D341Med (cell line): ENCODE data around the gene RNF208.
A peak's percentile ranks its signal among the peaks of the same experiment; 100 is the strongest.
"Not testable (repeated sequence)": the region's sequence is repeated elsewhere in the genome, so short reads cannot be mapped to it uniquely, and the experiment has no call there.

Experiments
- DNase-seq: peaks from one replicate; pipeline ENCODE4 v3.0.0; 2012; ENCODE audit warnings: low spot score

Gene RNF208, protein sequence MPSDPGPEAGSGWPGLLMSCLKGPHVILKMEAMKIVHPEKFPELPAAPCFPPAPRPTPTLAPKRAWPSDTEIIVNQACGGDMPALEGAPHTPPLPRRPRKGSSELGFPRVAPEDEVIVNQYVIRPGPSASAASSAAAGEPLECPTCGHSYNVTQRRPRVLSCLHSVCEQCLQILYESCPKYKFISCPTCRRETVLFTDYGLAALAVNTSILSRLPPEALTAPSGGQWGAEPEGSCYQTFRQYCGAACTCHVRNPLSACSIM

DNA sequence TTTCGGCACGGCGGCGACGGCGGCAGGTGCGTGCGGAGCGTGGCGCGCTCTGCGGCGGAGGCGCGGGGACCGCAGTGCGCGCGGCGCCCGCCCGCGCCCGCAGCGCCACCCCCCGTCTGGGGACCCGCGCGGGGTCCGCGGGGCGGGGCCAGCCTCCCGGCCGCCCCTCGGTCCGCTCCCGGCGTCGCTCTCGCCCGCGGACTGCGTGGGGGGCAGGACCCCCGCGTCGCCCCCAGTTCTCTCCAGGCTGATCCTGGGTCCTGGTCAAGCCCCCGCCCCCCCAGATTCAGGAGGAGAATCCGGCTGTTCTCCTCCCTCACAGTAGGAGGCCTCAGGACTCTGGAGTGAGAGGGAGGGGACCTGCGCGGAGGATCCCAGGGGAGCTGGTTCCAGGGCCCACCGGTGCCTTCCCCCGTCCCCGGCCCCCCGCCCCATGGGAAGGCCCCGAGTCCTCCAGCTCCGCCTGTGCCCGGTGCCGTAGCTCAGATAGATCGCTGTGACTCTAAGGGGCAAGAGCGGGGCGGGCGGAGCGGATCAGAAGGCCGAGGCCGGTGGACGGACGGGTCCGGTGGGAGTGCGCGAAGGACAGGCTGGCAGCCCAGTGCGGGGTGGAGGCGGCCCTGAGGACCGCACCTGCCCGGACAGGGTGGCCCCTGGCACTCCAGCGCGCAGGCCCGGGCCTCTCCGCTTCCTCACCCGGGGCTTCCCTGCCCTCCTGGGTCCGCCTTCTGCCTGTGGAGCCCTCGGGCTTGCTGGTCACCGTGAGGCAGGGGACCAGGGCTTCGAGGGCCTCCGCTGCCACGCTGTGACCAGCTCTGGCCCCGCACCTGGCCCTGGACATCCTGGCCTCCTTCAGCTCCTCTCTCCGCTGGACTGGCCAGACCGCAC is at the start of gene RNF208:
Gene RNF208 (minus strand): TSS at position 51 of the 888 bp plus-strand sequence. CDS start 1,028 bp downstream, outside the sequence.
- DNase-seq = peak; percentile 87

DNA sequence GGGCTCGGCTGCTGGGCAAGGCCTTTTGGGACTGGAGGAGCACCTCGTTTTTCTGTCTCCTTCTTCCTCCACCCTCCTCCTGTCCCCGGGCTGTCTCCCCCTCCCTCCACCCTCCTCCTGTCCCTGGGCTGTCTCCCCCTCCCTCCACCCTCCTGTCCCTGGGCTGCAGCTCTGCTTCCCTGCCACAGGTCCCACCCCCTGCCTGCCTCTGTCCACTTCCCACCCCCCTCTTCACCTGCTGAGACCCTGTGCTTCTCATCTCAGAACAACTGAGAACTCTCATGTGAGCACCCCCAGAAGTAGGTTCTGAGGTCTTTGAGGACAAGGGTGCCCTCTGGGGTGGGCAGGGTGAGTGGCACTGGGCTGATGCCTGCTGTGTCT is 49.6 kb upstream of the RNF208 start:
- DNase-seq = no peak

DNA sequence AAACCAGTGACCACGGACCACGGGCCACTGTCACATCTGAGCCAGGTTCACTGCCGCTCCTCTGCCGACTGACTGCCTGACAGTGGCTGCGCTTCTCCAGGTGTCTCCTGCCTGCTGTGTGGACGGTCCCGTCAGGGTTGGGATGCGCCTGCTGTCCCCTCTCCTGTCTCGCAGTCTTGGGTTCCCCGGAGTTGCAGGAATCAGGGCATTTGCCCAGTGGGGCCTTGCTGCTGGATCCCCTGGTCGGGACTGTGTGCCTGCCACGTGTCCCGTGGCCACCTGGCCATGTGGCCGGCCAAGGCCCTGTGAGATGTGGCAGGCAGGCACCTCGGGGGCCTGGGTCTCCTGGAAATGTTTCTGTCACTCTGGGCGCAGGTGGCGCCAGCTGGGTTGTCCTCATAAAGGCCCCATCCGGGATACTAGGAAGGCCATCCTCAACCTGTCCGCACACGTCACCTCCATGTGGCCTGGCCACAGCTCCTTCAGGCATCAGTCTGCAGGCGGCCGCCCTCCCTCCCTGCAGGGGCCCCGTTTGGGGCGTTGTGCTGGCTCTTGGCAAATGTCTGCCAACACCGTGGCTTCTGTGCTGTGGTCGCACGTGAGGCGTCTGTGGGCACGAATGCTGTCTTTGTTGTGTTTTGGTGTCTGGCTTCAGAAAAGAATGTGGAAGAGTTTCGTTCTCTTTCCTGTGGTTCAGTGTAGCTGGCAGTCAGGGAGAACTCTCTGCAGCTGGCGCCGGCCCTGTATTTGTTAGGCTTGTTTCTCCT is 49.1 kb upstream of the RNF208 start:
- no peak for DNase-seq

DNA sequence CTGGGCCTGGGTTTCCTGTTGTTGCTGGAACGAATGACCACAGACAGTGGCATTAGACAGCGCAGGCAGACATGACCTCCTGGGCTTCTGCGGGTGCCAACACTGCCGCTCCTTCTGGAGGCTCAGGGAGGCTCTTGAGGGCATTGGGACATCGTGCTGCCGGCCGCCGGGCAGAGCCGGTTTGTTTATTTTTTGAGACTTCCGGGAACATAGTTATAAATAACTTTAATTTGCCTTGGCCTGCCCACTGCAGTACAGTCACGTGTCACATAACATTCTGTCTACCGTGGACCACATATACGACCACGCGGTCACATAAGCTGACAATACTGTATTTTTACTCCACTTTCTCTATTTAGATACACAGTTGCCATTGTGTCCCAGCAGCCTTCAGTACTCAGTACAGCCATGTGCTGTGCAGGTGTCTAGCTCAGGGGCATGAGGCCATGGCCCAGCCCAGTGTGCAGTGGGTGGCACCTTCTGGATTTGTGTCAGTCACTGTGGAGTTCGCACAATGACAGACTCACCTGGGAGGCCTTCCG is 47.3 kb upstream of the RNF208 start:
- DNase-seq = no peak

DNA sequence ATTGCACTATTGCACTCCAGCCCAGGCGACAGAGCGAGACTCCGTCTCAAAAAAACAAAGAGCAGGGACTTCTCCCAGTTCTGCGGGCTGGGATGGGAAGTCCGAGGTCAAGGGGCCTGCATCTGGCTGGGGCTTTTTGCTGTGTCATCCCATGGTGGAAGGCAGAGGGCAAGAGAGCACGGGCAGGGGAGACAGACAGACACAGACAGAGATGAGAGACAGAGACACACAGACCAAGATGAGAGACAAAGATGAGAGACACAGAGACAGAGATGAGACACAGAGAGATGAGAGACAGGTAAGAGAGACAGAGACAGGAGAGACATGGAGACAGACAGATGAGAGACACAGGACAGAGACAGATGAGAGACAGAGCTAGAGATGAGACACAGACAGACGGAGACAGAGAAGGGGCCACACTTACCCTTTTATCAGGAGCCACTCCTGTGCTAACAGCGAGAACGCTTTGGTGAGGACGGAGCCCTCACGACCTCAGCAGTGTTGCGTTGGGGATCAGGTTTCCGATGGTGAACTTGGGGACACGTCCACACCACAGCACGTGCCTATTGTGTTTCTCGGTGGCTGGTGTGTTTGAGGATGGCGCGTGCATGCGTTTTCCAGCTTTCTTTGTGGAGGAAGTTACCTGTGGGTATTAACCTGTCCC is 46.6 kb upstream of the RNF208 start:
- no peak for DNase-seq

DNA sequence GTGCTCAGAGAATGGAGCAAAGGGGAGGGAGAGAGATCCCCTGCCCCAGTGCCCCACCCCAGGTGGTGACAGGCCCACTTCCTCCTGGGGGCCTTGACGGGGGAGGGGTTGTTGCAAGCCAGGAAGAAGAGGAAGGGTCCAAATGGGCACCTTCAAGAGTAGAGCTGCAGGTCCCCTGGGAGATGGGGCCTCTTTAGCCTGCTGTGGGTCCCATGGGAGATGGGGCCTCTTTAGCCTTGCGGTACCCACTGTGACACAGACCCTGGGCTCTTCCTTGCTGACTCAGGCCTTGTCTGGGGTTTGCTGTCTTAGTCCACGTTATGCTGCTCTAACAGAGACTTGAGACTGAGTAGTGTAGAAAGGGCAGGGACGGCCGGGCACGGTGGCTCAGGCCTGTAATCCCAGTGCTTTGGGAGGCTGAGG is 45.9 kb upstream of the RNF208 start:
- no peak for DNase-seq

DNA sequence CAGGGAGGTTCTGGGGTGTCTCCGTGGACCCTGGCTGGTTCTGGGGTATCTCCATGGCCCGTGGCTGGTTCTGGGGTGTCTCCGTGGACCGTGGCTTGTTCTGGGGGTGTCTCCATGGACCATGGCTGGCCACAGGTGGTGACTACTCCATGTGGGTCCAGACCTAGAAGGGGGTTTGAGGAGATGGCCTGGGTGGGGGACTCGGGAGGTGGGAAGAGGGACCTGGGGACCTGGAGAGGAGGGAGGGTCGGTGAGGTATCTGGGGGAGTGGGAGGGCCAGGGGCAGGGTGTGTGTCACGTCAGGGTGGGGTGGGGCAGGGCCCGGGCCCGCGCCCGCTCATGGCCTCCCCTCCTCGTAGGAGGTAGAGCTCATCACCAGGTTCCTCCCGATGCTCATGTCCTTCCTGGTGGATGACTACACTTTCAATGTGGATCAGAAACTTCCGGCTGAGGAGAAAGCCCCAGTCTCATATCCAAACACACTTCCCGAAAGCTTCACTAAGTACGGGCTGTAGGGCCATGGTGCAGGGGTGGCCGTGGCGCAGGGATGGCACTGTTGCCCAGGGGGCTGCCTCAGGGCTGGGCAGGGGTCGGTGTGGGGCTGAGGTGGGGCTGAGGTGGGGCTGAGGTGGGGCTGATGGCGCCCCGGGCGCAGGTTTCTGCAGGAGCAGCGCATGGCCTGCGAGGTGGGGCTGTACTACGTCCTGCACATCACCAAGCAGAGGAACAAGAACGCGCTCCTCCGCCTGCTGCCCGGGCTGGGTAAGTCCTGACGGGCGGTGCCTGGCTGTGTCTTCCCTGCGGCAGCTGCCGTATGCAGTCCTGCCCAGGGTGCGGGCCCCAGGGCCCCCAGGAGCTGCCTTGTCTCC is 44.8 kb upstream of the RNF208 start:
- DNase-seq = no peak

DNA sequence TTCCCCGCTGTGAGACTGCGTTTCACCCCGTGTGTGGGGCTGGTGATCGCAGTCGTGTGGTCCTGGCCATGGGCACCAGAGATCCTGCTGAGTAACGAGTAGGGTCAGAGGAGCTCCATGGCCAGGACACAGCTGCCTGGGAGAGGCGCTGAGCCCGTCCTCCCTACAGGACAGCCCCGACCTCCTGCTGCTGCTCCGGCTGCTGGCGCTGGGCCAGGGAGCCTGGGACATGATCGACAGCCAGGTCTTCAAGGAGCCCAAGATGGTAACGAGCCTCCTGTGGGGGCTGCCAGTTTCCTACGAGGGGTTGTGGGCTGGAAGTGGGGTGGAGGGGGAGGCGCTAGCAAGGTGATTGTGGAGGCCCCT is 44.1 kb upstream of the RNF208 start:
- DNase-seq = no peak

DNA sequence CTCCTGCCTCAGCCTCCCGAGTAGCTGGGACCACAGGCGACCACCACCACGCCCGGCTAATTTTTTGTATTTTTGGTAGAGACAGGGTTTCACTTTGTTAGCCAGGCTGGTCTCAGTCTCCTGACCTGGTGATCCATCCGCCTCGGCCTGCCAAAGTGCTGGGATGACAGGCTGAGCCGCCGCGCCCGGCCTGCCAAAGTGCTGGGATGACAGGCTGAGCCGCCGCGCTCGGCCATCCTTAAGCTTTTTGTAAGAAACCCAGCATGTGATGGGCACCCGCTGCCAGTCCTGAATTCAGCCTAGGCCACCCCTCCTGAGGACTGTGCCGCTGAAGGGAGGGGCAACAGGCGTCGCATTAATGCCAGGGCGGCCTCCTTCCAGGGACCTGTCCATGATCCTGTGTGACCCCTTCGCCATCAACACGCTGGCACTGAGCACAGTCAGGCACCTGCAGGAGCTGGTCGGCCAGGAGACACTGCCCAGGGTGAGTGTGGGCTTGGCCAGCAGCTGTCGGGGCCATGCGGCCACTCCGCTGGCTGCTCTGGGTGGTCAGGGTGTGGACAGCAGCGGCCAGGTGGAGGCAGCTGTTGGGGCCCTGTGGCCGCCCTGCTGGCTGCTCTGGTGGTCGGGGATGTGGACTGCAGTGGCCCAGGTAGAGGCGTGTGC is 43.6 kb upstream of the RNF208 start:
- DNase-seq = no peak

DNA sequence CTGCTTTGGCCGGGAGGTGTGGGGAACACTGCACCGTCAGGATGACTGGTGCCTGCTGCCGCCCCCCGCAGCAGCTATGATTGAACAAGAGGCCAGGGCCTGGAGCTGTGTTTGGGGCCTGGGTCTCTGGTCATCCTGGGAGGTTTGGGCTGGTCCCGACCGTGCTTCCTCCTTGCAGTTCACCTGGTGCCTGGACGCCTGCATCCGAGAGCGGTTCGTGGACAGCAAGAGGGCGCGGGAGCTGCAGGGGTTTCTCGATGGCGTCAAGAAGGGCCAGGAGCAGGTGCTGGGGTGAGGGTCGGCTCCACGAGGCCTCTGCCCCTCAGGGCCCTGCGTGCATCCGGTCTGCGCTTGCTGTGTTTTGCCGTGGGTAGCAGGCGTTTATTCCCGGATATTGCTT is 42.0 kb upstream of the RNF208 start:
- no peak for DNase-seq

DNA sequence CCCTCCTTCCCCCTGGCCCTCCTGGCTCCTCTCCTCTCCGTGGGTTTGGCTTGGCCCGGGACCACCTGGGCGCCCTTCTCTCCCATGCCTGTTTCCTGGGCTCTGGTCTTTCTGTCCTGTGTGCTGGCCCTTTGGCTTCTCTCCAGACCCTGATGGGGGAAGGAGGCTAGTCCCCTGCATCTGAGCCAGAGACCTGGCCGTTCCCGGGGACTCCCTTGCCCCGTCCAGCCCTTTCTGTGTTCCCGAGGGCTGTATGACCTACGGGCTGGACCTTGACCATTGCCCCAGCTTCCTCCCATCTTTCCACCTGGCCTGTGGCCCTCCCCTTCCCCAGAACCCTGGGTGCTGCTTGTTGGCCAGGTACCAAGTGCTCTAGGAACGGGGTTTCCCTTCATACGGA is 41.5 kb upstream of the RNF208 start:
- no peak for DNase-seq

DNA sequence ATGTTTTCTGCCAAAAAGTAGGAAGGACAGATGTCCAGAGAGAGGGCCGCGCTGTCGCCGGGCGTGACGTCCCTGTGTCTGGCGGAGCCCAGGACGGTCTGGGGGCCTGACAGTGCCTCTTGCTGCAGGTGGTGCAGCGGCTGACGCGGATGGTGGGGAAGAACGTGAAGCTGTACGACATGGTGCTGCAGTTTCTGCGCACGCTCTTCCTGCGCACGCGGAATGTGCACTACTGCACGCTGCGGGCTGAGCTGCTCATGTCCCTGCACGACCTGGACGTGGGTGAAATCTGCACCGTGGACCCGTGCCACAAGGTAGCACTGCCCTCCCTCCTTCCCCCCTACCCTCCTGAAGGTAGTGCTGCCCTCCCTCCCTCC is 40.9 kb upstream of the RNF208 start:
- DNase-seq = no peak

DNA sequence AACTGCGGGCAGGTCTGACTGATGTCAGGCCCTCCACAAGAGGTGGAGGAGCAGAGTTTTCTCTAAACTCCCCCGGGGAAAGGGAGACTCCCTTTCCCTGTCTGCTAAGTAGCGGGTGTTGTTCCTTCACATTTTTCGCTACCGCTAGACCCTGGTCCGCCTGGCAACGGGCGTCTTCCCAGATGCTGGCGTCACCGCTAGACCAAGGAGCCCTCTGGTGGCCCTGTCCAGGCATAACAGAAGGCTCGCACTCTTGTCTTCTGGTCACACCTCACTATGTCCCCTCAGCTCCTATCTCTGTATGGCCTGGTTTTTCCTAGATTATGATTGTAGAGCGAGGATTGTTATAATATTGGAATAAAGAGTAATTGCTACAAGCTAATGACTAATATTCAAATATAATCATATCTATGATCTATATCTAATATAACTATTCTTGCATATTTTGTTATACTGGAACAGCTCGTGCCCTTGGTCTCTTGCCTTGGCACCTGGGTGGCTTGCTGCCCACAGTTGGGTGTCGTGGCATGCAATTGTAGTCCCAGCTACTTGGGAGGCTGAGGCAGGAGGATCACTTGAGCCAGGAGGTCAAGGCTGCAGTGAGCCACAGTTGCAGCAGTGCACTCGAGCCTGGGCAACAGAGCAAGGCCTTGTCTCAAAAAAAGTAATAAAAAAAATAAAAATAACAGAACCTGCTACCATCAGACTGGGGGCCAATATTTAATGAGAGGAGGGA is 40.3 kb upstream of the RNF208 start:
- DNase-seq = not testable (repeated sequence)

DNA sequence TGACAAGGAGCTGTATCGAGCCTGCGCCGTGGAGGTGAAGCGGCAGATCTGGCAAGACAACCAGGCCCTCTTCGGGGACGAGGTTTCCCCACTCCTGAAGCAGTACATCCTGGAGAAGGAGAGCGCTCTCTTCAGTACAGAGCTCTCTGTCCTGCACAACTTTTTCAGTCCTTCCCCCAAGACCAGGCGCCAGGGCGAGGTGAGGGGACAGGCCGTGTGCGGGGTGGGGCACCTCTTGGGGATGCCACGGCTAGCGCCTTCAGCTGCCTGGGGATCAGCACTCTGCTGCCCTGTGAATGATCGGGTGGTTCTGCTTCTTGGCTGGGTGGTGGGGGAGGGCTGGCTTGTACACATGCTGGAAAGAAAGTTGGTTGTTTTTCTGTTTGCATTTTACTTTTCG is 34.8 kb upstream of the RNF208 start:
- DNase-seq = no peak

DNA sequence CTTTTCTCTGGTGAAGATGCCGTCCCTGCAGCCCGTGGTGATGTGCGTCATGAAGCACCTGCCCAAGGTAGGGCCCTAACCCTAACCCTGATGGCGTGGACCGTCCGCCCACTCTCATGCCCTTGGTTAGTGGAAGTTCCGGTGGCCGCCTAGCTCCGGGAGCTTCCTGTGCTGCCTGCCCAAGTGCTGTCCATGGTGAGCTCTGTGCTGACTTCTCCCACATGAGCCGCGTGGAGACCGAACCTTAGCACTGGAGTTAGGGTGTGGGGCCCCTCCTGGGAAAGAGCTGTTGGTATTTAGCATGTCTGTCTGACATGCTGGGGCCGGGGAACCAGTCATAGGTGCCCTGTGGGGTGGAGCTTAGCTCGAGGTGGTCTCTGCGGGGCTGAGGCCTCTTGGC is 34.3 kb upstream of the RNF208 start:
- DNase-seq = no peak

DNA sequence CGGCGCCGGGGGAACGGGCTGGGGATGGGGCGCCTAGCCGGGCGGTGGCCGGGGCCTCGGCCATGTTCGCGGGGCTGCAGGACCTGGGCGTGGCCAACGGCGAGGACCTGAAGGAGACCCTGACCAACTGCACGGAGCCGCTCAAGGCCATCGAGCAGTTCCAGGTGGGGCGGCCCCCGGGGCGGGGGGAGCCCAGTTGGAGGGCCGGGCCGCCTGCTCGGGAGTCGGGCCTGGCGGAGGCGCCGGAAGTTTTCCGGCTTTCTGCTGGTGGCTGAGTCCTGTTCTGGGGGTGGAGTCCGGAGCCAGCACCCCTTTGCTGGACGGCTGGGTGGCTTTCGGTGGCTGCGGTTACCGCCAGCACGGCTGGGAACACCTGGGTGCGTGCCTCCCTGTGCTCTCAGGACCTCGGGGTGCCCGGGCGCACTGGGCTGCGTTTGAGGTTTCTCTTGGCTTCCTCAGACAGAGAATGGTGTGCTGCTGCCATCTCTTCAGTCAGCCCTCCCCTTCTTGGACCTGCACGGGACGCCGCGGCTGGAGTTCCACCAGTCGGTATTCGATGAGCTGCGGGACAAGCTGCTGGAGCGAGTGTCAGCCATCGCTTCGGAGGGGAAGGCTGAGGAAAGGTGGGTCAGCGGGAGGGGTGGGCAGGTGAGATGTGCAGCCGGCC is 33.5 kb upstream of the RNF208 start:
- DNase-seq = no peak

DNA sequence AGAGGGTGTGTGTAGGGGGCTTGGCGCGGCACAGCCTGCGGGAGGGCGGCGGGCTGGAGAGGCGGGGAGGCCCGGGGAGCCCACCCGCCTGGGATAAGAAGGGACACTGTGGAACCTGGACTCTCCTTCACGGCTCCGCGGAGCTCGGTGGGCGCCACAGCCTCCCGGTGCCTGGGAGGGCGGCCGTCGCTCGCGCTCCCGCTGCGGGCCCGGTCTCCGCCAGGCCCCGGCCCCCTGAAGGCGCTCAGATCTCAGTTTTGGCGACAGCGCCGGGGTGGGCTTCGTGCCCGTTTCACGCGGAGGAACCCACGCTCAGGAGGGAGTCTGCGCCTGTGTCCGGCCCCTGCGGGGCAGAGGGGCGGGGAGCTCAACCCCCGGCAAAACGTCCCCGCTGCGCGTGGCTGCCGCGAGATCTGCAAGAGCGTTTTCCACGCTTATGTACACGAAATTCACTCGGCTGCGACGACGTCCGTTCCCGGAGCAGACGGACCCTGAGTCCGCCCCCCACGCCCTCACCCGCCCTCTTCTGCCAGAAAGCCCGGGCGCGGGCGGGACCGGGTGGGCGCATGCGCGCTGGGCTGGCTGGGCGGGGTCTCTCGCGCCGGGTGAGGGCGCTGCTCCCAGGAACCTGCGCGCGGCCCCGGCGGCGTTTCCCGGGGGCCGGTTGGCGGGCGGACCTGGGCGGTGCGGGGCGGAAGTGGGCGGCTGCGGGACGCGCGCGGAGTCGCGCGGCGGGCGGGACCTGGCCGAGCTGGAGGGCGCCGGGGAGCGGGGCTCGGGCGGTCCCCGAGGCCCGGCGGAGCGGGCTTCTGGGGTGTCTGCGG is 32.8 kb upstream of the RNF208 start, which contains the start of gene NELFB:
Gene NELFB (plus strand): TSS at position 704 of the 824 bp plus-strand sequence.
- DNase-seq = peak; percentile 100
